Peyer's patch (tissue), 4 donors: ENCODE results near the gene AP3S1.
"Not testable (repeated sequence)": the region's sequence is repeated elsewhere in the genome, so short reads cannot be mapped to it uniquely, and the experiment has no call there.

Source experiments
- CTCF ChIP-seq, 6 experiments: fragments of 450-650 bp in 4 of 6; fragments of 200-600 bp in 2 of 6; sonication (generic) in 1 of 6; IDR thresholded peaks; one replicate each; pipeline ENCODE4 v1.5.1; 2017 to 2019; ENCODE audit warnings: antibody characterized with exemption in 6 of 6, mild to moderate bottlenecking in 3 of 6, moderate library complexity in 1 of 6
- POLR2A ChIP-seq, 2 donors: fragments of 450-650 bp; IDR thresholded peaks; one replicate each; pipeline ENCODE4 v1.5.1; 2017; ENCODE audit warnings: antibody characterized with exemption in 2 of 2, mild to moderate bottlenecking in 2 of 2, moderate library complexity in 2 of 2

GRCh38 chr5:115928578-115929407 lies 87.1 kb downstream of the AP3S1 start:
- not testable (repeated sequence) for TF ChIP-seq POLR2A, CTCF (IDR thresholded peaks at IDR 0.05)
